ENCODE measurements around the gene DLG3. TPM values are rescaled to one million over a fixed set of nuclear protein-coding genes. Genes with fewer than 3 reads are reported as not detected.

Gene DLG3
- polyA plus RNA-seq, 3 donors: 38.0 to 41.5 (median 39.3) TPM

- DNase-seq (ENCODE audit: extremely low read depth in 1 of 11, low read depth in 9 of 11, low spot score in 4 of 11): peak in 9 of 11 donors; percentile 55 to 88 (median 73)
Measured at GRCh38 chrX:70454441-70455365, 10.1 kb downstream of the DLG3 start.

GRCh38 chrX:70455366-70456202 lies 10.9 kb downstream of the DLG3 start:
- no peak for DNase-seq (ENCODE audit: extremely low read depth in 1 of 11, low read depth in 9 of 11, low spot score in 4 of 11)

GRCh38 chrX:70456256-70456655 lies 11.6 kb downstream of the DLG3 start:
- no peak for DNase-seq (ENCODE audit: extremely low read depth in 1 of 11, low read depth in 9 of 11, low spot score in 4 of 11)

- DNase-seq (ENCODE audit: extremely low read depth in 1 of 11, low read depth in 9 of 11, low spot score in 4 of 11): no peak
Measured at GRCh38 chrX:70461026-70461425, 16.4 kb downstream of the DLG3 start.

- no peak for DNase-seq (ENCODE audit: extremely low read depth in 1 of 11, low read depth in 9 of 11, low spot score in 4 of 11)
Measured at GRCh38 chrX:70464051-70464450, 19.4 kb downstream of the DLG3 start.

- DNase-seq (ENCODE audit: extremely low read depth in 1 of 11, low read depth in 9 of 11, low spot score in 4 of 11): no peak
Measured at GRCh38 chrX:70466968-70467367, 22.3 kb downstream of the DLG3 start.

GRCh38 chrX:70468709-70469108 lies 24.1 kb downstream of the DLG3 start:
- no peak for DNase-seq (ENCODE audit: extremely low read depth in 1 of 11, low read depth in 9 of 11, low spot score in 4 of 11)

- no peak for DNase-seq (ENCODE audit: extremely low read depth in 1 of 11, low read depth in 9 of 11, low spot score in 4 of 11)
Measured at GRCh38 chrX:70470850-70471289, 26.2 kb downstream of the DLG3 start.

GRCh38 chrX:70476166-70476933 lies 31.7 kb downstream of the DLG3 start:
- DNase-seq (ENCODE audit: extremely low read depth in 1 of 11, low read depth in 9 of 11, low spot score in 4 of 11): no peak

- DNase-seq (ENCODE audit: extremely low read depth in 1 of 11, low read depth in 9 of 11, low spot score in 4 of 11): no peak
Measured at GRCh38 chrX:70476934-70477733, 32.5 kb downstream of the DLG3 start.

- DNase-seq (ENCODE audit: extremely low read depth in 1 of 11, low read depth in 9 of 11, low spot score in 4 of 11): no peak
Measured at GRCh38 chrX:70477734-70478075, 33.1 kb downstream of the DLG3 start.

- no peak for DNase-seq (ENCODE audit: extremely low read depth in 1 of 11, low read depth in 9 of 11, low spot score in 4 of 11)
Measured at GRCh38 chrX:70478526-70479245, 34.1 kb downstream of the DLG3 start.

- DNase-seq (ENCODE audit: extremely low read depth in 1 of 11, low read depth in 9 of 11, low spot score in 4 of 11): no peak
Measured at GRCh38 chrX:70479247-70479921, 34.7 kb downstream of the DLG3 start.

GRCh38 chrX:70479922-70480659 lies 35.5 kb downstream of the DLG3 start:
- DNase-seq (ENCODE audit: extremely low read depth in 1 of 11, low read depth in 9 of 11, low spot score in 4 of 11): no peak

- no peak for DNase-seq (ENCODE audit: extremely low read depth in 1 of 11, low read depth in 9 of 11, low spot score in 4 of 11)
Measured at GRCh38 chrX:70480660-70481018, 36.0 kb downstream of the DLG3 start.

- no peak for DNase-seq (ENCODE audit: extremely low read depth in 1 of 11, low read depth in 9 of 11, low spot score in 4 of 11)
Measured at GRCh38 chrX:70481471-70482270, 37.0 kb downstream of the DLG3 start.

Data from renal cortex interstitium (tissue), 11 donors.